GM18520 (cell line): ENCODE data around the gene LGALS7B.
"Not testable (repeated sequence)": the region's sequence is repeated elsewhere in the genome, so short reads cannot be mapped to it uniquely, and the experiment has no call there.

Source experiments
- ATAC-seq: cut with Tn5 transposase; IDR thresholded peaks from one replicate; pipeline ENCODE4 v1.9.1; 2021; ENCODE audit not compliant: unreplicated experiment

The LGALS7B gene

GRCh38 chr19:38788478-38789243 lies at the start of gene LGALS7B:
TSS of gene LGALS7B (plus strand) at chr19:38789200. CDS start at chr19:38789227, 27 bp downstream.
- no peak for ATAC-seq

- no peak for ATAC-seq
Observed at GRCh38 chr19:38739440-38740256, 49.4 kb upstream of the LGALS7B start.

GRCh38 chr19:38740257-38740592 lies 48.8 kb upstream of the LGALS7B start:
- ATAC-seq, result no peak

DNA sequence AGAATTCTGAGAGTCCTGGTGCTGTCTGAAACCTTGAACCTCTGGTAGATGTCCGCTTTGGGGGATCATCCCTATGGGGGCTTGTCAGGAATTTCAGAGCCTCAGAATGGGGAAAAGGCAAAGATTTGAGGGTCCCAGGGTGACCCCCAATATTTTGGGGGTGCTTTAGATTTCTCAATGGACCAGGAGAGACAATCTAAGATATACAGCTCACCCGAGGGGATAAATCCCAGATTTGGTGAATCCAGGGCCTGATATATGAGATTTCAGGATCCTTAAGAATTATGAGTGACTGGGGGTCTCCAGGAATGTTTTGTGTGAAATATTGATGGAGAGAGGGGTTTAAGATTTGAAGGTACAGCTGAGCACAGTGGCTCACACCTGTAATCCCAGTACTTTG lies 48.1 kb upstream of the LGALS7B start:
- no peak for ATAC-seq

DNA sequence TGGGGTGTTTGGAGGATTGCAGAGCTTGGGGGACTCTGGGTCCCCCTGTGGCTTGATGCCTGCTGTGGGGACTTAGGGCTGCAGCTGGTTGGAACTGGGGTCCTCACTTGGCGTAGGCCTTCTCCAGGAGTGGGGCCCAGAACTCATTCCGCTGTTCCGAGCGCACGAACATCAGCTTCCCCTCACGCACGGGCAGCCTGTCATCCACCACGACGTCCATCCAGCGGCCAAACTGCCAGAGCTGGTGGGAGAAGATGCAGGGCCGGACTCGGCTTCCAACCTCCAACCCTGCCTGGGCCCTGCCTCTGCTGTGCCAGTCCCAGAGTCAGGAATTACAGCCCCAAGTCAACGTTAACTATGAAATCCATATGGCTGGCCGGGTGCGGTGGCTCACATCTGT lies 47.3 kb upstream of the LGALS7B start:
- ATAC-seq, result no peak

DNA sequence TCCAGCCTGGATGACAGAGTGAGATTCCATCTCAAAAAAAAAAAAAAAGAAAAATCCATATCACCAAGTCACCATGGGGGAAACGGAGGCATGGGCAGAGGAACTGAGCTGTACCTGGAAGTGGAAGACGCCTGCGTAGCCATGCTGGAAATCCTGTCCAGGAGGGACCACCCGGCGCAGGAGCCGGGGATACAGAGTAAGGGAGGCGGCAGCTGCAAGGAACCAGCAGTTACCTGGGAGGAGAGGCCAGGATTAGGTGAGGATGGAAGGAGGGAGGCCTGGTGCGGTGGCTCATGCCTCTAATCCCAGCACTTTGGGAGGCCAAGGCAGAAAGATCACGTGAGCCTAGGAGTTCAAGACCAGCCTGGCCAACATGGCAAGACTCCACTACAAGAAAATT lies 46.7 kb upstream of the LGALS7B start:
- ATAC-seq, result no peak

DNA sequence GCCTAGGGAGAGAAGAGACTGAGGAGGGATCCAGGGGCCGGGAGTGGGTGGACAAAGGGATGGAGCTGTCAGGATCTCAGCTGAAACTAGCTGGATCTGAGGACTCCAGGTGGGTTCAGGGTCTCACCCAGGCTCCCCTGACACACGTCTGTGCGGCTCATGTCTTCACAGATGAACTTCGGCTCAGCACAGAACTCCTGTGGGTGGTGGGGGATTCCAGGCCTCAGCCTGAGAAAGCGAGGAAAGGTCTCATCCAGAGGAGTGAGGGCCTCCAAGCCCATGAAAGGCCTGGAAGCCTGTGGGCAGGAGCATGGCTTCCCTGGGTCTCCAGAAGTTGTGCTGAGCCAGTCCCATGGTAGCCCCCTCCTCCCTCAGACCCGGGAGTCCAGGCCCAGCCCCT lies 46.1 kb upstream of the LGALS7B start:
- ATAC-seq, result no peak

GRCh38 chr19:38743394-38744297 lies 45.4 kb upstream of the LGALS7B start:
- ATAC-seq, result no peak

GRCh38 chr19:38744298-38744681 lies 44.7 kb upstream of the LGALS7B start, which contains the start of gene CAPN12:
TSS of gene CAPN12 (minus strand) at chr19:38744474. CDS start at chr19:38744165, 309 bp downstream.
- no peak for ATAC-seq

- no peak for ATAC-seq
Observed at GRCh38 chr19:38744874-38745273, 44.1 kb upstream of the LGALS7B start.

GRCh38 chr19:38745316-38745715 lies 43.7 kb upstream of the LGALS7B start:
- ATAC-seq, result no peak

GRCh38 chr19:38753783-38754182 lies 35.2 kb upstream of the LGALS7B start:
- ATAC-seq, result not testable (repeated sequence)

- not testable (repeated sequence) for ATAC-seq
Observed at GRCh38 chr19:38754196-38754595, 34.8 kb upstream of the LGALS7B start.

DNA sequence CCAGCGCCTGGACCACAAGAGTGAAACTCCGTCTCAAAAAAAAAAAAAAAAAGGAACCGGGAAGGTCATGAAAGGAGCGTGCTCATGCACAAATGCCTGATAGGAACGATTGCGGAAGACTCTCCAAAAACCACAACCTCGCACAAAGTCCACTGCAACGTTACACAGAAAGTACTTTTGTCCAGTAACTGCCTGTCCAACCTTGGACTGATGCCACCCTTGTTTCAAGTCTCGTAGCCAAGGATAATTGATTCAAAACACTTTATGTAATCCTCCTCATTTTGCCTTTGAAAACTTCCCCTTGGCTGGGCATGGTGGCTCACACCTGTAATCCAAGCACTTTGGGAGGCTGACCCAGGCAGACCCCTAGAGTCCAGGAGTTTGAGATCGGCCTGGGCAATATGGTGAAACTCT lies 29.4 kb upstream of the LGALS7B start:
- no peak for ATAC-seq

- not testable (repeated sequence) for ATAC-seq
Observed at GRCh38 chr19:38760805-38761517, 28.0 kb upstream of the LGALS7B start.

DNA sequence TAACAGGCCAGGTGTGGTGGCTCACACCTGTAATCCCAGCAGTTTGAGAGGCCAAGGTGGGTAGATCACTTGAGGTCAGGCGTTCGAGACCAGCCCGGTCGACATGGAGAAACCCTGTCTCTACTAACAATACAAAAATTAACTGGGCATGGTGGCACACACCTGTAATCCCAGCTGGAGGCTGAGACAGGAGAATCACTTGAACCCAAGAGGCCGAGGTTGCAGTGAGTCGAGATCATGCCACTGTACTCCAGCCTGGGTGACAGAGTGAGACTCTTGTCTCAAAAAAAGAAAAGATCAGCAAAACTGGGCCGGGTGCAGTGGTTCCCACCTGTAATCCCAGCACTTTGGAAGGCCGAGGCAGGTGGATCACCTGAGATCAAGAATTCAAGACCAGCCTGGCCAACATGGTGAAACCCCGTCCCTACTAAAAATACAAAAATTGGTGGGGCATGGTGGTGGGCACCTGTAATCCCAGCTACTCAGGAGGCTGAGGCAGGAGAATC lies 27.1 kb upstream of the LGALS7B start:
- not testable (repeated sequence) for ATAC-seq

DNA sequence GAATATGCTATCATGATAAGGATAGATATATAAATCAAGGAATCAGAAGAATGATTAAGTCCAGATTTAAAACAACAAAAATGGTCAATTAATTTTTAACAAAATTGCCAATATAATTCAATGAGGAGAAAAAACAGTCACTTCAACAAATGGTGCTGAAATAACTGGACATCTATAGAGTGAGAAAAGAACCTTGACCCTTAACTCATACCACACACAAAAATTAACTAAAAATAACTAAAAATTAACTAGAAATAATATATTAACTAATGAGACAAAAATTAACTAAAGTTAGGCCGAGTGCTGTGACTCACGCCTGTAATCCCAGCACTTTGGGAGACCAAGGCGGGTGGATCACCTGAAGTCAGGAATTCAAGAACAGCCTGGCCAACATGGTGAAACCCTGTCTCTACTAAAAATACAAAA lies 25.2 kb upstream of the LGALS7B start:
- ATAC-seq, result no peak

DNA sequence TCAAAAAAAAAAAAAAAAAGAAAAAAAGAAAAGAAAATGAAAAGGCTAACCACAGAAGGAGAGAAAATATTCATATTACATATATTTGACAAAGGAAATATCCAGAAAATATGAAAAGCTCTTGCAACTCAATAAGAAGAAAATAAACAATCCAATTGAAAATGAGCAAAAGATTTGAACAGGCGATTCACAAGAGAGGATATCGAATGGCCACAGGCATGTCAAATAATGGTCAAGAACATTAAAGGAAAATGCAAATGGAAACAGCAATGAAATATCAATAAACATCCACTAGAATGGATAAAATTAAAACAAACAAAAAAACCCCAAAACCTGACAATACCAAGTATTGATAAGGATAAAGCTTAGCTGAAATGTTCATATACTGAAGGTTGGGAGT lies 23.8 kb upstream of the LGALS7B start:
- ATAC-seq, result no peak

DNA sequence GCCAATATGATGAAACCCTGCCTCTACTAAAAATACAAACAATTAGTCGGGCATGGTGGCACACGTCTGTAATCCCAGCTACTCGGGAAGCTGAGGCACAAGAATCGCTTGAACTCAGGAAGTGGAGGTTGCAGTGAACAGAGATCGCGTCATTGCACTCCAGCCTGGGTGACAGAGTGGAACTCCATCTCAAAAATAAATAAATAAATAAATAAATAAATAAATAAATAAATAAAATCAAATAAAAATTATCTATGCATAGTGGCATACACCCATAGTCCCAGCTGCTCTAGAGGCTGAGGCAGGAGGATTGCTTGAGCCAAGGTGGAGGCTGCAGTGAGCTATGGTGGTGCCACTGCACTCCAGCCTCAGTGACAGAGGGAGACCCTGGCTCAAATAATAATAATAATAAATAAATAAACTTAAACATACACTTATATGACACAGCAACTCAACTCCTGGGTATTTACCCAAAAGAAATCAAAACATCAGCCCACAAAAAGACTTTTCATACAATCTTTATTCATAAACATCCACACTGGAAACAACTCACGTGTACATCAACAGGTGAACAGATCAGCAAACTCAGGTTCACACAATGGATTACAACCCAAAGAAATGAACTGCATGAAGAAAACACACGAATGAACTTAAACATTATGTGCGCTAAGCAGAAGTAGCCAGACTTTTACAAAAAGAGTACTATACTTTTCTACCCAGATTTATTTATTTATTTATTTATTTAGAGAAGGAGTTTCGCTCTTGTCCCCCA lies 22.5 kb upstream of the LGALS7B start:
- no peak for ATAC-seq
